Epithelial cell of proximal tubule (primary cell): ENCODE measurements around the gene PRKAR2A. TPM values are rescaled to one million over a fixed set of nuclear protein-coding genes. Genes with fewer than 3 reads are reported as not detected.

Experiments used
- total RNA-seq: library from RNA; depleted of rRNA; stranded (reverse); fragments of >200 nt; gene quantifications from 2 replicates; pipeline ENCODE4 v1.2.3, GENCODE V29; 2015

Gene PRKAR2A
- total RNA-seq, 1 donor from 2014 or later: 23.5 TPM

Other genes with a start within 250 kb of the PRKAR2A start
- gene UQCRC1, start 238.2 kb downstream of the PRKAR2A start, total RNA-seq: 348 and 432 TPM in 2 replicates
- not detected in 2 replicates for gene TMEM89, start 226.1 kb downstream of the PRKAR2A start, total RNA-seq
- 26.3 and 33.4 TPM in 2 replicates for gene SLC26A6, start 212.4 kb downstream of the PRKAR2A start, total RNA-seq
- gene CELSR3, start 185.0 kb downstream of the PRKAR2A start, total RNA-seq: 0.87 and 2.5 TPM in 2 replicates
- gene NCKIPSD, start 162.0 kb downstream of the PRKAR2A start, total RNA-seq: 34.4 and 45.5 TPM in 2 replicates
- 75.1 and 87.9 TPM in 2 replicates for gene IP6K2, start 130.7 kb downstream of the PRKAR2A start, total RNA-seq
- 7.5 and 12.3 TPM in 2 replicates for gene SLC25A20, start 51.0 kb upstream of the PRKAR2A start, total RNA-seq
- gene ARIH2, start 71.0 kb upstream of the PRKAR2A start, total RNA-seq: 44.8 and 76.7 TPM in 2 replicates
- gene P4HTM, start 142.4 kb upstream of the PRKAR2A start, total RNA-seq: 17.1 and 23.2 TPM in 2 replicates
- 86.1 and 99.5 TPM in 2 replicates for gene WDR6, start 159.5 kb upstream of the PRKAR2A start, total RNA-seq
- gene DALRD3, start 170.7 kb upstream of the PRKAR2A start, total RNA-seq: 55.0 and 64.3 TPM in 2 replicates
- gene NDUFAF3, start 174.2 kb upstream of the PRKAR2A start, total RNA-seq: 160 and 280 TPM in 2 replicates
- 253 and 258 TPM in 2 replicates for gene IMPDH2, start 181.5 kb upstream of the PRKAR2A start, total RNA-seq
- gene QRICH1, start 246.2 kb upstream of the PRKAR2A start, total RNA-seq: 53.6 and 103 TPM in 2 replicates